Raji (cell line): ENCODE measurements around the gene PRR23E.

Source experiments
- POLR2A ChIP-seq: IDR thresholded peaks from 2 replicates; pipeline ENCODE4 v1.6.1; 2011; ENCODE audit warnings: low read depth, low read length, control low read depth; ENCODE audit not compliant: insufficient read depth

Gene PRR23E, protein sequence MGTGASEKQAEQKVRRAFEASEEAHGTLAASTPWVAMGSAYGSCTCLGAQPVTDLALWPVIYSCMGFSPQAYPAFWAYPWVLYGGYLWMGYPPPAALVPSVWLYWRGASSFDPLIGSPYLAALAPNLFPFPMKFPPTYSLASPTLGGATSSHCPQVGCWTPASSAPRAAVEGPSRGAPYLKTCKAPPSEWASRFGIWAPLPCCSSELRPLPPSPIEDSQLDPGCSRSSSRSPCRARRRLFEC

DNA sequence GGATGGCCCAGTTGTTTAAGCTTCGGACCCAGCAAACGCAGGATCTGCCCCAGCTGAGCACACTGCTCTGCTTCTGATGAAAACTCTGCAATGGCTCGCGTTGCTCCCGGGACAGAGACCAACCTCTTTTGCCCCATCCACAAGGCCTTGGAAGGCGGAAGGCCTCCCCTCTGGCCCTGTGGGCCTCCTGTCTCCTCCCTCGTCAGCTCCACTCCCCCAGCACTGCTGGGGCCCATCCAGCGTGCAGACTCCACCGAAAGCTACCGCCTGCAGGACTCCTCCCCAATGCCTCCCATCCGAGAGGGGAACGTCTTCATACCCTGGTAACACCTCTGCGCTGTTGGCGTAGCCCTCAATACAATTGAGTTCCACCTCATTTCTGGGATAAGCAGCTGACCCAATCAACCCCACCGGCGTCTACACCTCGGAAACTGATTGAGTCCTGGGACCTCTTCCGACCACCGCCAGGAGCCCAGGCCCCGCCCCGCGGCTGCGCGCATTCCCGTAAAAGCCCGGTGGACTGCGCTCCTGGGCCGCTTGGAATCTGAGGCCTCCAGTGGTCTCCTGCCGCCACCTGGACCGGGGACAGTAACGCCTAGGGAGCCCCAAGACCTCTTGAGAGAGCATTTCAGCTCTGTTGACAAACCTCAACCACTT lies at the start of gene PRR23E:
Gene PRR23E (plus strand): TSS at position 556 of the 657 bp plus-strand sequence. CDS start 3,555 bp downstream, outside the sequence.
- no peak for TF ChIP-seq POLR2A

DNA sequence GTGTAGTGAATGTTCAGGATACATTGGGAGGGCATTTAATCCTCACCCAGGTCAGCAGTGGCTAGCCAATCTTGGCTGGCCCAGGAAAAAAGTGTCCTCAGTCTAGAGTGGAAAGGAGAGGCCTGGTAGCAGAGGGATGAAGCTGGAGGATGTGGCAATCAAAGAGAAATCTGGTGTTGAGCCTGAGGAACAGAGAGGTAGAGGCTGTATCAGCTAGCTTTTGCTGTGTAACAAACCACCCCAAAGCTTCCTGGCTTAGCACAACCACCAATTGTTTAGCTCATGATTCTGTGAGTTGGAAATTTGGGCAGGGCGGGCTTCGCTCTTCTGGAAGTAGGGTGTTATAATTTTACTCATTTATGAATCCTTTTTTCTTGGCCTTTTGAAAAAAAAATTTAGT lies 49.8 kb upstream of the PRR23E start:
- TF ChIP-seq POLR2A = no peak

DNA sequence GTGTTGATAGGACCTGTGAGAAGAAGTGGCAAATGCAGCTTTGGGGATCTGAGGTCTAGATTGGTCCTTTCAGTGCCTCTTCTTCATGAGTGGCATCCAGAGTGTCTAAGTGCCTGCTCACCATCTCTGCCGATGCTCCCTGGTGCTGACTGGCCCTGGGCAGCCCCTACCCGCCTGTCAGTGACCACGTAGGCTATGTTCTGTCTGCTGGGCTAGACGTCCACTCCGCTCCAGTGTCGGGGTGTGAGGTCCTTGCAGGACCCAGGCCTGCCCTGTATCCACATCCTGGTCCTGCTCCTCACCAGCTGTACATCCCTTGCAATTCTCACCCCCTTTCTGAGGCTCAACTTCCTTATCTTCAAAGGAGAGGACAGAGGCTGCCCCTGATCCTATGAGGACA lies 48.3 kb upstream of the PRR23E start:
- TF ChIP-seq POLR2A = no peak

DNA sequence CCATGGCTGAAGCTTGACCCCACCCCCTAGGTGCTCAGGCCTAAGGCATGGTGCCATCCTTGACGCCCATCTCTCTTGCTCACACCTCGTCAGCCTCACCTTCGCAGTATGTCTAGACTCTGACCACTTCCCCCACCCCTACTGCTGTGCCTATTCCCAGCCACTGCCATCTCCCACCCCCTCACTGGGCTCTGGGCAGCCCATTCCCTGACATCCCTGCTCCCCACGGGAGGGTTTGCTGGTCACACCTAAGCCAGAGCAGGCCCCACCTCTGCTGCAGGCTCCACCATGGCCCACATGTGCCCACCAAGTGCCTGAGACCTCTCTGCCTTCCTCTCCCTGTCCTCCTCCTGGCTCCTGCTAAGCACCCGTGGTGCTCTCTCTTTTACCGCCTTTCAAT lies 47.7 kb upstream of the PRR23E start:
- no peak for TF ChIP-seq POLR2A

DNA sequence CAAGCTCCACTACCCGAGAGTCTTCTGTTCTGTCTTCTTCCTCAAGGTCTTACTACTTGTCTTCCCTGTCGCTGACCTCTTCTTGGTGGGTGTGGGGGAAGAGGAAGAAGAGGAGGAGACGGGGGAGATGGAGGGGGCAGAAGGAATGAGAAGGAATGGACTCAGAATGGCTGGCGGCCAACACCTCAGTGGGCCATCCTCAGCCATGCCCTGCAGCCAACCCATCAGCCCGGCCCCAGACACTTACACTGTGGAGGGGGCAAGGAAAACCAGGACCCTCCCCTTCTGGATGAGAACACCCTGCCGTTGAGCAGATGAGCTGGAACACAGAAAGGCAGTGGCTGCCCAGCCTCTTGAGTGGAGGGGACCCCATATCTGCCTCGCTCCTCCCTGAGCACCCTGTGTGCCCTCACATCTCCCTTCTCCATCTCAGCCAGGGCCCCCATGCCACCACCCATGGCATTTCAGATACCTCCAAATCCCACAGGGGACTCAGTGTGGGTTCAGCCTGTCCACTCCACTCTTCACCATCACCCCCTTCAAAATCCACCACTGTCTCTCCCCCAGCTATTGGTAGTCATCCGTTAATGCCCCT lies 45.5 kb upstream of the PRR23E start:
- no peak for TF ChIP-seq POLR2A

DNA sequence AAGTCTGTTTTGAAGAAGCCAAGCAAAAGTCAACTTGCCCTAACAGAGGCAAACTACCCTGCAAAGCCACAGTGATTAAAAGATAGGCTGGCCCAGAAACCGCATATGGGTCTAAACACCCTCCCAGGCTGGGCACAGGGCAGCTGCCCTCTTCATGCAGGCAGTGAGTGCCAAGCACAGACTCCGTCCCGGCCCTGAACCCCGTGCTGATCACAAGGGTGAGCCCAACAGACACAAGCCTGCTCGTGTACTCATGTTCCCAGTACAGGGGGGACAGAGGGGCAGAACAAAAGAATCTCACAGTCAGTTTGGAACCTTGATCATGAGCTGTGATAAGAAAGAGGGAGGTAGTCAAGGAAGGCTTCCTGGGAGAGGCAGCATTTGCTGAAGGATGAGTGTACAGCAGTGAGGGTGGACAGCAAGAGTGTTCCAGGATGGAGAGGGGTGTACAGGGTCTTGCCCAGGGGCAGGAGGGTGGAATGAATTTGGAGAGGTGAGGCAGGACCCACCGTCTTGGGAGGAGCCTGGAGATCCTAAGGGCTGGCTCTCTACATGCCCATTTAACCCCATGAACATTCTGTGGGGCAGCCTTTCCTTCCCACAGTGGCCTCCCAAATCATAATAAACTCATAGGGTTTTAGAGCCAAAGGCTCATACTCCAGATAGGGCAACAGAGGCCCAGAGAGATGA lies 43.2 kb upstream of the PRR23E start:
- no peak for TF ChIP-seq POLR2A

DNA sequence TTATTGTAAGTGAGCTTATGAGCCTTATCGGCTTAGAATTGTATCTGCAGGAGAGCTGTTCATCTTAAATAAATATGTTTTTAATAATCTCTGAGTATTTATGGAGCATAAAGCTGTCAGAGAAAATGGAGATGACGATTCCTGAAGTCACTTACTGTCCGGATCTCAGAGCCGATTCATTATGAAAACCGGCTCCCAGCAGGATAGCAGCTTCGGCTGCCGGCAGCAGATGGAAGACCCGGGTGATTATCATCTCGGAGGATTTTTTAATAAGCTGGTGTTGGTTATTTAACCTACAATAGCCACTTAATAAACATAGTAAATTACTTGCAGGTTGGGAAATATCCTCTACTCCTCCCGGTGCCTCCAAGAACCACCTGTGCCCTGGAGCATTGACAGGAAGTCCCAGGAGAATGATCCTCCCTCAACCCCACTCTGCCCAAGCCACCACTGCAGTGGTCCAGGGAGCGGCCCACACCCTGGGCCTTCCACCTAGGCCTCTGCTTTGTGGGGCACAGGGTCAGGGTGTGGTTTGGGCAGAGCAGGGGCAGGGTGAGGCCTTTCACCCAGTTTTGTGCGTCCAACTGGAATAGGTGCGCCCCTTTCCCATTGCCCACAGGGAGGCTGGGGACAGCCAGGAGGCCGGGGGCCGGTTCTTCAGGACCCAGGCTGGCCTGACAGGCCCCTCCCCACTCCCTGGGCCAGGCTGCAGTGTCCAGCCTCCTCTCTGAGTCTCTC lies 42.2 kb upstream of the PRR23E start:
- TF ChIP-seq POLR2A = no peak

DNA sequence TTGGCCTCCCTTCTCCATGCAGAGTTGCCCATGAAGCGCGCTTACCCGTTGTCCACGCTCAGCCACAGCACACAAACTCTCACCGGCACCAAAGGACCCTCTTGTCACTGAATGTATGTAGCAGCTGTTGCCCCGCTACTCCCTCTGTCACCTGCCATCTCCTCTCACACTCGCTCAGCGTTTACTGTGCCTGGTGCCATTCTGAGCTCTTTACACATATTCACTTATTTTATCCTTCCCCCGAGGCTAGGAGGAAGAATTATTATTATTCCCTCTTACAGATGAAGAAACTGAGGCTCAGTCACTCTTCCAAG lies 41.7 kb upstream of the PRR23E start:
- TF ChIP-seq POLR2A = no peak

DNA sequence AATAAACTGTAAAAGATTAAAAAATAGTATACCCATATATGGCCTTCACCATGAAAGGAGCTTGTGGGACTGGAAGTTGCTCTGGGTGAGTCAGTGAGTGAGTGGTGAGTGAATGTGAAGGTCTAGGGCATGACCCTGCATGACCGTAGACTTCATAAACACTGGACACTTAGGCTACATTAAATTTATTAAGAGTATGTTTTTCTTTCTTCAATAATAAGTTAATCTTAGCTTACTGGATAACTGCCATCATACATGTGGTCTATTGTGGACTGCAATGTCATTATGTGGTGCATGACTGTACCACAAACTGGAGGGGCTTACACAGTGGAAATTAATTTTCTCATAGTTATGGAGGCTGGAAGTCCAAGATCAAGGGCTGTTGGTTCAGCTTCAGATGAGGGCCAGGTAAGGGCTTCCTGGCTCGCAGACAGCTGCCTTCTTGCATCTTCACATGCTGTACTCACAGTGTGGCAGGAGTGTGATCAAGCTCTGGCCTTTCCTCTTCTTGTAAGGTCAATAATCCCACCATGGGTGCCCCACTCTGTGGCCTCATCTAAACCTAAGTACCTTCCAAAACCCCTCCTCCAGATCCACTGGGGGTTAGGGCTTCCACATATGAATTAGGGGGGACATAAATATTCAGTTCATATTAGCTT lies 40.8 kb upstream of the PRR23E start:
- no peak for TF ChIP-seq POLR2A

DNA sequence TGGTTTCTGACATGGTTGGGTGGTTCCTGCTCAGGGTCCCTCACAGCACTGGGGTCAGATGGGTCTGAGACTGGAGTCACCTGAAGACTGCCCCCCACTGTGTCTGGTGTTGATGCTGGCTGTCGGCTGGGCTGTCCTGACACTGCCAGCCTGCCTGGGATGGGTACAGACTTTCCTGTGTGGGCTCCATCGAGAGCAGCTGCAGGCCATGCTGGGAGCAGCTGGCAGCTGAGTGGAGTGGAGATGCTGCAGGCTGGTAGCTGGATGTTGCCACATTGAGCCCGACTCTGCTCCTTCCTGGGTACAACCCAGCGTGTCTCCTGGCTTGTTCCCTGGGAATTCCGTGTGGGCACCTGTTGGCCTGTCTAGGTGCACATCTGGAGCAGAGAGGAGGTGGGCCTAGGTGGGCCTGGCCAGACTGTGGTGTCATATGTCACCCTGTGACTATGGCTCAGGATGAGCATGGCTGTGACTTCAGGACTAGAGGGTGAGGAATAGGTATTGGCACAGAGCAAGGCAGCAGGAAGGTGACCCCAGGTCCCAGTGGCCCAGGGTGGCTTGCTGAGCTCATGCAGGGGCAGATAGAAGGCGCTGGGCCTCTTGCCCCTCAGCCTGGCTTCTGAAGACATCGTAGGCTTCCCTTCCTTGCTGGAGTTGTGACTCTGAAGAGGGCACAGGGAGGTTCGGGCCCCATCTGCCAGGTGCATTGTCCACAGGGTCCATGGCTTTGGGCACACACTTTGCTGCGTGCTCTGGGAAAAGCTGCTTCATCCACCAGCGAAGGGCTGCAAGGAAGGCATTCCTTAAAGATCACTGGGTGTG lies 40.0 kb upstream of the PRR23E start:
- TF ChIP-seq POLR2A = no peak

DNA sequence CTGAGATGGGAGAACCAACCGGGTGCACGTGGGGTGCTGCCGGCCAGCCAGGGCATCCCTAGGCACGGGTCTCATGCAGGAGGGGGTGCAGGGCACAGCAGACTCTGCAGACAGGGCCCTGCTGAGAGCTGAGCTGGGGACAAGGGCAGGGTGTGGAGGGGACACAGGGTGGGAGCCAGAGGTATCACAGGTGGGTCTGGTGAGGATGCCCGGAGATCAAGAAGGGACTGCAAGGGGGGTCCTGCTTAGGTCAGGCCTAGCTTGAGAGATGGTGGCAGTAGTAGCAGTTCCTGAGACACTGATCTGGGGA lies 39.5 kb upstream of the PRR23E start:
- TF ChIP-seq POLR2A = no peak

DNA sequence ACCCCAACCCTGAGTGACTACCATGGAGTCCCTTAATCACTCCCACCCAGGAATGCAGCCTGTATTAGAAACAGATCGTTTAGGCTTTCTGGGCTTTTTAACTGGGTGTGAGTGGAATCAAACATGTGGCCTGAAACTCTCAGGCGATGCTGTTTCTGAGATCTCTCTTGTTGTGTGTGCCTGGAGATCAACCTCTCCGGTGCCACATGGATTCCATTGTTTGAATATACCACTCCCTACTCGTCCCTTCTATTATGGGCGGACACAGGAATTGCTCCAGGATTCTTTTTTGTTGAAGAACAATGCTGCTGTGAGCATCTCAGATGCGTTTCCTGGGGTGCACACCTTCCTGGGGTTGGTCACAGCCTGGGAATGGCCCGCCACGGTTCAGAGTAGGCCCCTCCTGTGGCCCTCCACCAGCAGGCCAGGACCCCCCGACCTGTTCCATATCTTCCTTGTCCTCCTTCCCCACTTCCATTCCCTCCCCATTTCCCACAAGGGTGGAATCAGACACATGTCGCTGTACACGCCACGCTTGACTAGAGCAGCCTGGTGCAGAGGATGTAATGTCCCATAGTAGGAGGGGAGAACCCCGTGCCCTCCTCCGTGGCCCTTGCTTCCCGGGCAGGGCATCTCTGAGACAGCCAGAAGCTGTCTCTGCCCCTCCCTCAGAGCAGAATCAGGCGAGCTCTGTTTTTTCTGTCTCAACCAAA lies 36.4 kb upstream of the PRR23E start:
- no peak for TF ChIP-seq POLR2A

DNA sequence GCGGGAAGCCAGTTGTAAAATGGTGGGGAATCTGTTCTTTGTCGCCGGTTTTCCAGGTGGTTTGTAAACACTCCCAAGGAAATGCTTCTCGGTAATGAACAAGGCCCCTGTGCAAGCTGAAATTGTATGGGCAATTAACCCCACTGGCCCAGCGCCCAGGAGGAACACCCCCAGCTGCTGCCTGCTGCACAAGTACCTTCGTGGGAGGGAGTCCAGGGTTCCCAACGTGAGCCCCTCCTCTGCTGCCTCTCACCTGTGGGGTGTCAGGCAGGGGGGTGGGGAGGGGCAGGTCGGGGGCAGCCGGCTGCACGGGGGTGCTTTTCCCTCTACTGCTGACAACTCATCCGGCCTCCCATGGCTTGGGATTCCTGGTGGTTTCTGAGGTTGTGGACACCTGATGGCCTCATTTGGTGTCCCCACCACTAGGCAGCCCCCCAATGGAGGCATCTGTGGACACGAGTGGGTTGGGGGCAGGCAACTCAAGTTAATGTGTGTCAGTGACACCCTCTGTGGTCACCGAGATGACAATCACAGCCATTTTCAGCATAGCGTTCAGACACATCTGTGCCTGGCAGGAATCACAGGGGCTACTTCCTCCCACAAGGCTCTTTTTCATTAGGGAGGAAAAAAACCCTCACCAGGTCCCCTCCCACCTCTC lies 35.6 kb upstream of the PRR23E start:
- no peak for TF ChIP-seq POLR2A
